ENCODE data around the gene MYLK4. TPM values are rescaled to one million over a fixed set of nuclear protein-coding genes. Genes with fewer than 3 reads are reported as not detected.

The MYLK4 gene
- total and polyA plus RNA-seq, 4 experiments from 2014 or later = 0.04 to 0.42 (median 0.31) TPM

- Mint-ChIP-seq H3K4me3 (no peak overlapping the region), H3K4me1 (no peaks in the 10 kb centered on the region), H3K36me3 (no peaks in the 10 kb centered on the region), H3K27me3 (peaks cover 25 to 37% of the 10 kb centered on the region in 2 donors), H3K27ac (no peak overlapping the region), H3K9me3 (peaks cover 0 to 3% (median 0%) of the 10 kb centered on the region in 8 donors)
- no peaks in the 10 kb centered on the region for H3K36me3 ChIP-seq (ENCODE audit: insufficient read depth, low read length)
- CTCF ChIA-PET (ENCODE audit: partially characterized antibody) = interaction anchor here (0.9 to 7.5 kb wide), 3 partner anchors 12 to 1051 kb away, joined by 3 to 56 read pairs (median 4); no protein-coding TSS in a partner anchor
- H3K27me3 ChIP-seq (ENCODE audit: insufficient read depth, low read length) = peaks cover 11% of the 10 kb centered on the region
- no peaks in the 10 kb centered on the region for H3K9me3 ChIP-seq (ENCODE audit: control insufficient read depth in 1 of 2, low read length in 2 of 2)
- intact Hi-C loops (cut with micrococcal nuclease) = no loop called here
- POLR2A ChIA-PET (ENCODE audit: partially characterized antibody) = no interaction called here
- H3K4me3 ChIP-seq (ENCODE audit: low read length in 2 of 2) = no peak overlapping the region
- DNase-seq = no peak
- no peak overlapping the region for H3K27ac ChIP-seq (ENCODE audit: low read depth, low read length)
- H3K4me1 ChIP-seq (ENCODE audit: insufficient read depth, low read length) = no peaks in the 10 kb centered on the region
These were observed 104.4 kb downstream of the MYLK4 start for GRCh38 chr6:2646346-2646745.

- H3K9me3 ChIP-seq (ENCODE audit: control insufficient read depth in 1 of 2, low read length in 2 of 2) = no peaks in the 10 kb centered on the region
- DNase-seq = no peak
- ChIA-PET CTCF (ENCODE audit: partially characterized antibody) (interaction anchor here (0.9 to 7.5 kb wide), 4 partner anchors 10 to 1048 kb away, joined by 3 to 56 read pairs (median 4); no protein-coding TSS in a partner anchor), POLR2A (ENCODE audit: partially characterized antibody) (no interaction called here)
- Mint-ChIP-seq H3K9me3 (peaks cover 0 to 2% (median 0%) of the 10 kb centered on the region in 8 donors), H3K27me3 (peaks cover 40 to 48% of the 10 kb centered on the region in 2 donors), H3K4me1 (no peaks in the 10 kb centered on the region), H3K4me3 (no peak overlapping the region), H3K36me3 (no peaks in the 10 kb centered on the region), H3K27ac (no peak overlapping the region)
- no peak overlapping the region for H3K4me3 ChIP-seq (ENCODE audit: low read length in 2 of 2)
- no peaks in the 10 kb centered on the region for H3K4me1 ChIP-seq (ENCODE audit: insufficient read depth, low read length)
- no peak overlapping the region for H3K27ac ChIP-seq (ENCODE audit: low read depth, low read length)
- intact Hi-C loops (cut with micrococcal nuclease) = no loop called here
- peaks cover 11% of the 10 kb centered on the region for H3K27me3 ChIP-seq (ENCODE audit: insufficient read depth, low read length)
- no peaks in the 10 kb centered on the region for H3K36me3 ChIP-seq (ENCODE audit: insufficient read depth, low read length)
These were observed 106.7 kb downstream of the MYLK4 start for GRCh38 chr6:2643935-2644539.

- no peak overlapping the region for H3K4me3 Mint-ChIP-seq
- no peaks in the 10 kb centered on the region for H3K36me3 Mint-ChIP-seq
- DNase-seq = no peak
- peaks cover 11% of the 10 kb centered on the region for H3K27me3 ChIP-seq (ENCODE audit: insufficient read depth, low read length)
- ChIA-PET POLR2A (ENCODE audit: partially characterized antibody) (no interaction called here), CTCF (ENCODE audit: partially characterized antibody) (interaction anchor here (0.9 to 7.5 kb wide), 4 partner anchors 9 to 1047 kb away, joined by 3 to 56 read pairs (median 4); no protein-coding TSS in a partner anchor)
- H3K36me3 ChIP-seq (ENCODE audit: insufficient read depth, low read length) = no peaks in the 10 kb centered on the region
- H3K4me1 ChIP-seq (ENCODE audit: insufficient read depth, low read length) = no peaks in the 10 kb centered on the region
- no peak overlapping the region for H3K4me3 ChIP-seq (ENCODE audit: low read length in 2 of 2)
- intact Hi-C loops (cut with micrococcal nuclease) = no loop called here
- H3K27ac Mint-ChIP-seq = no peak overlapping the region
- peaks cover 0 to 2% (median 0%) of the 10 kb centered on the region in 8 donors for H3K9me3 Mint-ChIP-seq
- H3K27me3 Mint-ChIP-seq = peaks cover 46 to 54% of the 10 kb centered on the region in 2 donors
- no peaks in the 10 kb centered on the region for H3K4me1 Mint-ChIP-seq
- no peaks in the 10 kb centered on the region for H3K9me3 ChIP-seq (ENCODE audit: control insufficient read depth in 1 of 2, low read length in 2 of 2)
- no peak overlapping the region for H3K27ac ChIP-seq (ENCODE audit: low read depth, low read length)
These were observed 107.6 kb downstream of the MYLK4 start for GRCh38 chr6:2643130-2643529.

GRCh38 chr6:2641044-2641725 lies 109.5 kb downstream of the MYLK4 start:
- Histone ChIP-seq H3K27ac (ENCODE audit: low read depth, low read length) (no peak overlapping the region), H3K4me1 (ENCODE audit: insufficient read depth, low read length) (no peaks in the 10 kb centered on the region), H3K27me3 (ENCODE audit: insufficient read depth, low read length) (peaks cover 10% of the 10 kb centered on the region), H3K36me3 (ENCODE audit: insufficient read depth, low read length) (no peaks in the 10 kb centered on the region), H3K4me3 (ENCODE audit: low read length in 2 of 2) (no peak overlapping the region), H3K9me3 (ENCODE audit: control insufficient read depth in 1 of 2, low read length in 2 of 2) (no peaks in the 10 kb centered on the region)
- Mint-ChIP-seq H3K36me3 (no peaks in the 10 kb centered on the region), H3K27ac (no peak overlapping the region), H3K27me3 (peaks cover 45 to 59% of the 10 kb centered on the region in 2 donors), H3K9me3 (peaks cover 0 to 2% (median 0%) of the 10 kb centered on the region in 8 donors), H3K4me3 (no peak overlapping the region), H3K4me1 (no peaks in the 10 kb centered on the region)
- ChIA-PET POLR2A (ENCODE audit: partially characterized antibody) (no interaction called here), CTCF (ENCODE audit: partially characterized antibody) (no interaction called here)
- intact Hi-C loops (cut with micrococcal nuclease) = no loop called here
- no peak for DNase-seq

GRCh38 chr6:2640551-2640950 lies 110.2 kb downstream of the MYLK4 start:
- DNase-seq = no peak
- Mint-ChIP-seq H3K9me3 (no peaks in the 10 kb centered on the region), H3K4me1 (no peaks in the 10 kb centered on the region), H3K27ac (no peak overlapping the region), H3K27me3 (peaks cover 41 to 54% of the 10 kb centered on the region in 2 donors), H3K4me3 (no peak overlapping the region), H3K36me3 (no peaks in the 10 kb centered on the region)
- intact Hi-C loops (cut with micrococcal nuclease) = no loop called here
- Histone ChIP-seq H3K27ac (ENCODE audit: low read depth, low read length) (no peak overlapping the region), H3K27me3 (ENCODE audit: insufficient read depth, low read length) (peaks cover 5% of the 10 kb centered on the region), H3K4me3 (ENCODE audit: low read length in 2 of 2) (no peak overlapping the region), H3K9me3 (ENCODE audit: control insufficient read depth in 1 of 2, low read length in 2 of 2) (no peaks in the 10 kb centered on the region), H3K36me3 (ENCODE audit: insufficient read depth, low read length) (no peaks in the 10 kb centered on the region), H3K4me1 (ENCODE audit: insufficient read depth, low read length) (no peaks in the 10 kb centered on the region)
- CTCF ChIA-PET (ENCODE audit: partially characterized antibody) = no interaction called here
- POLR2A ChIA-PET (ENCODE audit: partially characterized antibody) = no interaction called here

GRCh38 chr6:2639896-2640295 lies 110.8 kb downstream of the MYLK4 start:
- H3K36me3 Mint-ChIP-seq = no peaks in the 10 kb centered on the region
- peaks cover 41 to 49% of the 10 kb centered on the region in 2 donors for H3K27me3 Mint-ChIP-seq
- no peaks in the 10 kb centered on the region for H3K4me1 ChIP-seq (ENCODE audit: insufficient read depth, low read length)
- intact Hi-C loops (cut with micrococcal nuclease) = no loop called here
- H3K4me3 ChIP-seq (ENCODE audit: low read length in 2 of 2) = no peak overlapping the region
- H3K27ac Mint-ChIP-seq = no peak overlapping the region
- CTCF ChIA-PET (ENCODE audit: partially characterized antibody) = interaction anchor here (1.2 kb wide), 1 partner anchor 1046 kb away, joined by 3 read pairs; no protein-coding TSS in a partner anchor
- H3K36me3 ChIP-seq (ENCODE audit: insufficient read depth, low read length) = no peaks in the 10 kb centered on the region
- H3K9me3 Mint-ChIP-seq = no peaks in the 10 kb centered on the region
- H3K27me3 ChIP-seq (ENCODE audit: insufficient read depth, low read length) = peaks cover 5% of the 10 kb centered on the region
- no peak overlapping the region for H3K4me3 Mint-ChIP-seq
- H3K9me3 ChIP-seq (ENCODE audit: control insufficient read depth in 1 of 2, low read length in 2 of 2) = no peaks in the 10 kb centered on the region
- no peak for DNase-seq
- no peaks in the 10 kb centered on the region for H3K4me1 Mint-ChIP-seq
- POLR2A ChIA-PET (ENCODE audit: partially characterized antibody) = no interaction called here
- H3K27ac ChIP-seq (ENCODE audit: low read depth, low read length) = no peak overlapping the region

- H3K4me3 ChIP-seq (ENCODE audit: low read length in 2 of 2) = no peak overlapping the region
- ChIA-PET POLR2A (ENCODE audit: partially characterized antibody) (no interaction called here), CTCF (ENCODE audit: partially characterized antibody) (interaction anchor here (1.2 kb wide), 1 partner anchor 1045 kb away, joined by 3 read pairs; no protein-coding TSS in a partner anchor)
- H3K36me3 ChIP-seq (ENCODE audit: insufficient read depth, low read length) = no peaks in the 10 kb centered on the region
- Mint-ChIP-seq H3K27me3 (peaks cover 41 to 46% of the 10 kb centered on the region in 2 donors), H3K9me3 (no peaks in the 10 kb centered on the region), H3K4me1 (peaks cover 0 to 6% (median 4%) of the 10 kb centered on the region in 4 donors), H3K27ac (no peak overlapping the region), H3K36me3 (no peaks in the 10 kb centered on the region), H3K4me3 (no peak overlapping the region)
- no peak for DNase-seq
- H3K9me3 ChIP-seq (ENCODE audit: control insufficient read depth in 1 of 2, low read length in 2 of 2) = no peaks in the 10 kb centered on the region
- H3K27ac ChIP-seq (ENCODE audit: low read depth, low read length) = no peak overlapping the region
- no peaks in the 10 kb centered on the region for H3K4me1 ChIP-seq (ENCODE audit: insufficient read depth, low read length)
- intact Hi-C loops (cut with micrococcal nuclease) = no loop called here
- H3K27me3 ChIP-seq (ENCODE audit: insufficient read depth, low read length) = peaks cover 5% of the 10 kb centered on the region
These were observed 111.6 kb downstream of the MYLK4 start for GRCh38 chr6:2639167-2639566.
